D341Med (cell line): ENCODE results near the gene CROCC2.
A peak's percentile ranks its signal among the peaks of the same experiment; 100 is the strongest.

Experiments used
- DNase-seq: peaks from one replicate; pipeline ENCODE4 v3.0.0; 2012; ENCODE audit warnings: low spot score

CROCC2 gene

DNA sequence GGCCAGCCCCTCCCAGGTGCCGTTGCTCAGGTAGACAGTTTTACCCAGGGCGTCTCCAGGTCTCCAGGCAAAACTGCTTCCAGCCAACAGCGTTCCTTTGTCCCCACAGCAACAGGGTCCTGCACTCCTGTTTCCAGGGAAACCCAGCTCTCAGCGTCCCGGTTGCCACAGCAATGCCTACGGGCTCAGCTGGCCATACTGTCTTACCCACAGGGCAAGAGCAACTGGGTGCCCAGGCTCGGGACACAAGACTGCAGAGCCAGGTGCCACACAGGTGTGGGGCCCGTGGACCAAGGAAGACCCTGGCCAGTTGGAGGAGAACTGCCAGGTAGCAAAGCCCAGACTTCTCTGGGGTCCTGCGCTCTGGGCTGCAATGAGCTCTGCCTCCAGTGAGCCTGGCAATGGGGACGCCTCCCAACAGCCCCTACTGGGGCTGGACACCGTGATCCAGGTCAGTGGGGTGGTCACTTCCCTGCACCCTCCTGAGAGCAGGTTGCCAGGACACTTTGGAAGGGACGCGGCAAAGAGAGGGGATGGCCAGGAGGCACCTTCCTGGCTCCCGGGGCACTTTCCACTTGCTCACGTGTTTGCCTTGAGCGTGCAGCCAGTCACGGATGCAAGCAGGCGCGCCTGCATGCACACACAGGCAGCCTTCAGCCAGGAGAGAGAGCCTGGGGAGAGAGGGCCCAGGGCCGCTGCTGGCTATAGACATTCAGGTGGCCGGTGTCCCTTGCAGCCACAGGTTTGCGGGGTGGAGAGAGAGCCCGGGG is at the start of gene CROCC2:
TSS of gene CROCC2 (plus strand) at position 196 of the 770 bp plus-strand sequence. CDS start at position 374, 178 bp downstream.
- no peak for DNase-seq

GRCh38 chr2:240857039-240858008 is 48.8 kb upstream of the CROCC2 start:
- no peak for DNase-seq

DNA sequence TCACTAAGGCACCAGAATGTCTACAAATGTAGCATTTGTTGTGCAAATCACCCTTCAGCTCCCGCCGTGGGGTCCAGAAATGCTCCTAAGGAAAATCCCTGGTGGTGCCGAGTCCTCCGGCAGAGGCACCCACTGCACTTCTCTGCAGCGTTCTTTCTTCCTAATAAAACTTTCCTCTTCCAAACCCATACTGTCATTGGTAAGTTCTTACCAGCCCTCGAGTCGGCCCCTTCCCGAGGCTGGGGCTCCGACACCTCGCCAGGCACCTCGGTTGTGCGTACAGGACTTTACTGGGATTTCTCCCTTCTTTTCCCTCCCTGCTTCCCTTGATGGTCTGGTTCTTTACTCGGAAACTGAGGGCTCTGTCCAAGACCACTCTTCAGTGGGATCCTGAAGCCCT is 47.8 kb upstream of the CROCC2 start:
- DNase-seq, result no peak

DNA sequence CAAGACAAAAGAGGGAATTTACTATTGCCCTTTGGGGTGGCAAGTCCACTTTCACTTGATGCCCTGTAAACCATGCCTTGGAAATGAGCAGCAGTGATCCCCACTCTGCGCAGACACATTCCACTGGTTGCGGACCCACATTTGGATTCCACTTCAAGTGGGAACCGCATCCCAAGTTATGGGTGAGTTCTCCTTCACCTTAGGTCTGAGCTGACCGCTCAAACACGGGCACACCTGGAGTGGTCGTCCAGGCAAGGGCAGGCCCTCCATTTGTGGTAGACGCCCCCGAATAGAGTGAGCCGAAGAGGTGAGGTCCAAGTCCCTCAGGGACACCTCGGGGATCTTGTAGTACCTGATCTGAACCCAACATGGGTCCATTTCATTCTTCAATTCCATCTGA is 47.3 kb upstream of the CROCC2 start:
- no peak for DNase-seq

DNA sequence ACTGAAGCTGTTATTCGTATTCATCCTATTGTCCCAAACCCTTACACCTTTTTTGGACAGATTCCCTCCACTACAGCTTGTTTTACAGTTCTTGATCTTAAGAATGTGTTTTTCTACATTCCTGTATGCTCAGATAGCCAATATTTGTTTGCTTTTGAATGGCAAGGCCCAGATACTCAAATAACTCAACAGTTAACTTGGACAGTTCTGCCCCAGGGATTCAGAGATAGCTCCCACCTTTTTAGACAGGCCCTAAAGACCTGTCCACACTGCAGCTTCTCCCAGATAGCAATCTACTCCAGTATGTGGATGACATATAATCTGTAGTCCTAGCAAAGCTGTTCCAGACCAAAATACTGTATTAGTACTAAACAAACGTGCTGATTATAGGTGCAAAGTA is 44.6 kb upstream of the CROCC2 start:
- DNase-seq, result no peak

- DNase-seq, result no peak
Measured at GRCh38 chr2:240864475-240864874, 41.7 kb upstream of the CROCC2 start.

DNA sequence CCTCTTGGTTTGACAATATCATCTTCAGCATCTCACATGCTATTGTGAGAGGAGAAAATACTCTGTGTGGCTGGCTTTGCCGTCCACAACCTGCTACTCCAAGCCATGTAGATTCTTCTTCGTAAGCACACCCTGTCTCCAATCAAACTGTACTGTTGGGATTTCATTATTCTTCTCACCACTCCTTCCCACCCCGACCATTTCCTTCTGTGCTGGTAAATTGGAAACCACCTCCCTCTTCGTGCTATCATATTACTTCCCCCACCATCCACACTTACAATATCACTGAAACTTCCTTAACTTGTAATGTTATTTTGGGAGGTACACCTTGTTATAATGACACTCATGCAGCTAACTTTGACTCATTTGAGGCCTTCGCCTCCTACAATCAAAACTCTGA is 40.7 kb upstream of the CROCC2 start:
- no peak for DNase-seq

DNA sequence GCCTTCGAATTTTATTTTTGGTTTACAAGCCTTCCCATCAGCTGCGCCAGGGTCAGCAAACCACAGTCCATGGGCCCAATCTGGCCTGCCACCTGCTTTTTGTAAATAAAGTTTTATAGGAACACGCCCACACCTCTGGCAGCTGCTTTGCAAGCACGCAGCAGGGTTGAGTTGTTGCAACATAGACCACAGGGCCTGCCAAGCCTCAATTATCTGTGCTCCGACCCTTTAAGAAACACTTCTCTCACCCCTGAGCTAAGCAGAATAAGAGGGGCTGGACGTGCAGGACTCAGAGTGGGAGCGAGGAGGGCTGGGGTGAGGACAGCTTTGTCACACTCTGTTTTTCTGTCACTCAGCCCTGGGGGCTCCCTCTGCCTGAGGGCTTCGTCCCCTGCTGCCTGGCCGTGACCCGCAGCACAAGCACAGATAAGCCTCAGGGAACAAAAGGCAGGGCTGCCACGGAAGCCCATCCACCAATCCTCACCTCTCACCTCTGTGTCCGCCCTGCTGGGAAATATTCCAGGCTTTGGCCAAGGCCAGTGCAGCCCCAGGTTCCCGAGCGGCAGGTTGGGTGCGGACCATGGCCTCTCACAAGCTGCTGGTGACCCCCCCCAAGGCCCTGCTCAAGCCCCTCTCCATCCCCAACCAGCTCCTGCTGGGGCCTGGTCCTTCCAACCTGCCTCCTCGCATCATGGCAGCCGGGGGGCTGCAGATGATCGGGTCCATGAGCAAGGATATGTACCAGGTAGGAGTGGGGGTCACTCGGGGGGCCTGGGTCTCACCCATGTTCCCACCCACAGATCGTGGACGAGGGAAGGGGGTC is 37.6 kb upstream of the CROCC2 start, which contains the start of gene AGXT:
TSS of gene AGXT (plus strand) at position 539 of the 823 bp plus-strand sequence. CDS start at position 581, 42 bp downstream.
- no peak for DNase-seq

DNA sequence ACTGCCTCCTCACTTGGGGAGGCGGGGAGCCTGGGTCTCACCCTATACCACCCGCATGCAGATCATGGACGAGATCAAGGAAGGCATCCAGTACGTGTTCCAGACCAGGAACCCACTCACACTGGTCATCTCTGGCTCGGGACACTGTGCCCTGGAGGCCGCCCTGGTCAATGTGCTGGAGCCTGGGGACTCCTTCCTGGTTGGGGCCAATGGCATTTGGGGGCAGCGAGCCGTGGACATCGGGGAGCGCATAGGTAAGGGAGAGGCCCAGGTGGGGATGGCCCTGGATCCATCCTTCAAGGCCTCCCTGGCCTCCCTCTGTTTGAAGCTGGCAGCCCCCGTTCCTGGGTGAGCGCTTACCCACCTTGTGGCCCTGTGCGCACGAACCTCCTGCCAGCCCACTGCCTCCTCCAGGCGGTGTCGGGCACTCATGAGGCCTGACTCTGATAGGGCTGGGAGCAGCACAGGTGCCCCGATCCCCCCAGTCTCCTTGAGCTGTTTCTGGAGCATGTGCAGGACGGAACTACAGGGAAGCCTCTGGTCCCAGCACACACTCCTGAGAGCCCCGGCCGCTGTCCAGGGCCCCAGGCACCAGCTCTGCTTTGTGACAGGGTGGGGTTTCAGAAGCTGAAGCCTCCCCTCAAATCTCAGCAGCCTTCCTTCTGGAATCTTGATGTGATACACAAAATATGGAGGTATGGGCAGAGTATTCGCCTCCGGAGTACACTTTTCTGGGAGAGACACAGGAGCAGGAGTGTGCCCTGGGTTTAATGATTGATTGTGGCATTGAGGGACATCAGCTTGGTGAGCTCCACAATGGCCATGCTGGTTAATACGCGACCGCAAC is 36.8 kb upstream of the CROCC2 start:
- peak; percentile 20 for DNase-seq

DNA sequence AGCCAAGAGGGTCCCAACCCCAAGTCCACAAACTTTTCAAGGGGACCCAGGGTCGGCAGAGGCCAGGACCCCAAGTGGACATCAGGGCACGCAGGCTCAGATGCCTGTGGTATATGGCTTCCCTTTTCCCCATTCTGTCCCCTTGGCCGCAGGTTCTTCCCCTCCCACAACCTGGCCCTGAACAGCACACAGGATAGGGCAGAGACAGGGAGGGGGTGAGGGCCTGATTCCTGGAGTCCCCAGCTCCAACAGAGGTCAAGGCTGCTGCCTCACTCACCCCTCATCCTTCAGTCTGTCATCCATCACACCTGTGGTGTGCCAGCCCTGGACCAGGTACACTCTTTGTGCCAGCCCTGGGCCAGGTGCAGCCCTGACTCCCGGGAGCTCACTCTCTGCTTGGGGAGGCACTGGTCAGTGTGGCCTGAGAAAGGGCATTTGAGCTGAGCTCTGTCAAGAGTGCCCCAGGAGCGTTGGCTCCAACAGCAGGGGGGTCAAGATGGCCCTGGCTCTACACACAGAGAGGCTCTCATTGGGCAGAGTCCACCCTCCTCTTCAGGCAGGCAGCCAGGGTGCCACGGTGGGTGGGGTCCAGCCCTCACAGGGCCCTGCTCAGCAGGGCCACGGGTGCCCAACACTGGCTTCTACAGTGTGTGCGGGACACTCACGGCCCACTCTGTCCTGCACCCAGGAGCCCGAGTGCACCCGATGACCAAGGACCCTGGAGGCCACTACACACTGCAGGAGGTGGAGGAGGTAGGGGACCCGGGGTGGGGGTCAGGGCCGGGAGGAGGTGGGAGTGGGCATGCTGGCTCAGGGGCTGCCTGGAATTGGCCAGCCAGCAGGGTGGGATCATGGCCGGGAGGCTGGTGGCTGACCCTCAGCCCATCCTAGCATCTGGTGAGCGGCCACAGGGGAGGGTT is 35.9 kb upstream of the CROCC2 start:
- no peak for DNase-seq

DNA sequence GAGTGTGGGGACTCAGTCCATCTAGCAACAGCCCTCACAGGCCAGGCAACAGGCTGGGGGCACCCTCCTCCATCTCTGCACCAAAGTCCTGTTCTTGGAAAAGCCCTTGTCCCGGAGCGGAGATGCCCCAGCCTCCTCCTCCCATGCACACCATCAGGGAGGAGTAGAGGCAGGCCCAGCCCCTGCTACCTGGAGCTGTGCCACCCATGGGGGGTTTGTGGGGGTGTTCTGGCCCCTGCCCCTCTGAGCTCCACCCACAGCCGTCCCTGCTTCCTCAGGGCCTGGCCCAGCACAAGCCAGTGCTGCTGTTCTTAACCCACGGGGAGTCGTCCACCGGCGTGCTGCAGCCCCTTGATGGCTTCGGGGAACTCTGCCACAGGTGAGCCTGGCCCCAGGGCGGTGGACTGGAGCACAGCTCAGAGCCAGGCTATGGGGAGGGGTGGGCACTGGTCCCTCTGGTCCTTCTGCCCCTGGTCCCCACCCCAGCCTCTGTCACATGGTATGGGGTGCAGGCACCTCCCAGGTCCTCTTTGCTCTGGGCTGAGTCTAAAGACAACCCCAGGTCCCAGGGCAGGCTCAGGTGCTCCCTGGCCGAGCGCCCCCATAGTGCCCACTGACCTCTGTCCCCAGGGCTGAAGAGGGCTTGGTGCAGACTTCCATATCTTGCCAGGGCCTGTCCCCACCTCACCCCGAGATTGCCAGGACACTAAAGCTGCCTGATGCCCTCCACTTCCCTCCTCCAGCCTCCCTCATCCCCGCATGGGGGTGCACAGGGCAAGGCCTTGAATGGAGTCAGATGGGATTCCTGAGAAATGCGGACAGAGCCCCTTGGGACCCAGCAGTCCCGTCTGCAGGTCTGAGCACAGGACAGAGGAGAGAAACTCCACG is 34.8 kb upstream of the CROCC2 start:
- no peak for DNase-seq

GRCh38 chr2:240872317-240873097 is 33.6 kb upstream of the CROCC2 start:
- DNase-seq, result peak; percentile 29

GRCh38 chr2:240873098-240873788 is 32.9 kb upstream of the CROCC2 start:
- no peak for DNase-seq

DNA sequence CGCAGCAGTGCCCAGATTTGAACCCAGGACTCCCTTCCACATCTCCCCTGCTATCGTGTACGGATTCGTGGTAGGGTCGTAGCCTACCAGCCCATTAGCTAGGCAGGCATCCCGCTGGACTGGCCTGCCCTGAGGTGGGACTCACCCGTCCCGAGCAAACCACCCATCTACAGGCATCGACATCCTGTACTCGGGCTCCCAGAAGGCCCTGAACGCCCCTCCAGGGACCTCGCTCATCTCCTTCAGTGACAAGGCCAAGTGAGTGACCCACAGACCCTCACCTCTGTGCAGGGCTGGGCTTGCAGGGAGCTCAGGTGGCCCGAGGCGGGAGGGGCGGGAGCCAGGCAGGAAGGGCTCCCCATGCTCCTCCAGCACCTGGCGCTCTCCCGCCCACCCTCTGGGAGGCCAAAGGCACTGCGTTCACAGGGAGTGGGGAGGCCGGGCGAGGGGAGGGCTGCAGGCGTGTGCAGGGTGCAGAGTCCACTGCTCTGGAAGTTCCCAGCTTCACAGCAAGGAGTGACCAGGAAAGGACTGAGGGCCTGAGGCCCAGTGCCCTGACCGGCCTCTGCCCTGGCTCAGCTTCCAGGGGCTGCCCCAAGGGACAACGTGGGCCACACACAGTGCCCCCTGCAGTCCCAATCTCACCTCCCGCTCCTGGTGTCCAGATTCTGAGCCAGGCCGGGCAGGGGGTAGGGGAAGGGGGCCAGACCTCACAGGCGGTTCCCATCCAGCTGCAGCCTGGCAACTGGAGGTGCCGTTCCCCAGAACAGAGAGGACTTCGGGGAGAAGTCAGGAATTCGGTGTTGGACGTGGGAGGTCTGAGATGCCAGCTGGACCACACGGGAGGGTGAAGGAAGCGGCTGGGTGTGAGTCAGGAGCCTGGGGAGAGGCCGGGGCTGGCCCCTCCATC is 32.1 kb upstream of the CROCC2 start:
- no peak for DNase-seq

DNA sequence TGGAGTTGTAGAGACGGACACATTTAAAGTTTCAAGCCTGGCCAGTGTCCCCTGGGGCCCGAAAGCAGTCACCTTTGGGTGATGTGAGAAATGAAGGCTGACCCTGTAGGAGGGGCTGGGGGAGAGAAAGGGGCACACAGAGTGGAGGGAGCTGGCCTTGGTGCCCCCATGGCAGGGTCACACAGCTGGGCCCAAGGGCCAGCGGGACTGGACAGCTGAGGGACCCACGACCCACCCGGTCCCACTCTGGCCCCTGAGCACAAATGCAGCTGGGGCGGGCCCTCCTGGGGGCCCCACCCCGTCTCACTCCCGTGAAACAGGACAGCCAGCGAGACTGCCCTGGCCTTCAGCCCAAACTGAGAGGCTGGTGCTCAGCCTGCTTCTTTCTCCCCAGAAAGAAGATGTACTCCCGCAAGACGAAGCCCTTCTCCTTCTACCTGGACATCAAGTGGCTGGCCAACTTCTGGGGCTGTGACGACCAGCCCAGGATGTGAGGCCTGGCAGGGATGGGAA is 31.4 kb upstream of the CROCC2 start:
- DNase-seq, result no peak
